ENCODE results near the gene NFATC3.
A peak's percentile ranks its signal among the peaks of the same experiment; 100 is the strongest.
"Not testable (repeated sequence)": the region's sequence is repeated elsewhere in the genome, so short reads cannot be mapped to it uniquely, and the experiment has no call there.

The NFATC3 gene

GRCh38 chr16:68120496-68120895, 35.3 kb downstream of the NFATC3 start:
- DNase-seq, result not testable (repeated sequence)

GRCh38 chr16:68126395-68126794, 41.2 kb downstream of the NFATC3 start:
- no peak for DNase-seq

GRCh38 chr16:68128577-68129305, 43.6 kb downstream of the NFATC3 start:
- no peak for DNase-seq

GRCh38 chr16:68130520-68130919, 45.4 kb downstream of the NFATC3 start:
- no peak for DNase-seq

- DNase-seq, result peak; percentile 74
Observed at GRCh38 chr16:68131813-68132706, 46.9 kb downstream of the NFATC3 start.

GRCh38 chr16:68133000-68133399, 47.8 kb downstream of the NFATC3 start:
- peak; percentile 65 for DNase-seq

- DNase-seq, result no peak
Observed at GRCh38 chr16:68134644-68135043, 49.5 kb downstream of the NFATC3 start.

GRCh38 chr16:68136515-68136914, 51.3 kb downstream of the NFATC3 start:
- no peak for DNase-seq

GRCh38 chr16:68144008-68144407, 58.8 kb downstream of the NFATC3 start:
- no peak for DNase-seq

GRCh38 chr16:68146585-68146984, 61.4 kb downstream of the NFATC3 start:
- DNase-seq, result no peak

- DNase-seq, result no peak
Observed at GRCh38 chr16:68147444-68147843, 62.3 kb downstream of the NFATC3 start.

GRCh38 chr16:68149596-68149995, 64.4 kb downstream of the NFATC3 start:
- no peak for DNase-seq

- no peak for DNase-seq
Observed at GRCh38 chr16:68155425-68155824, 70.3 kb downstream of the NFATC3 start.

- DNase-seq, result no peak
Observed at GRCh38 chr16:68162413-68162812, 77.2 kb downstream of the NFATC3 start.

- DNase-seq, result not testable (repeated sequence)
Observed at GRCh38 chr16:68163275-68163674, 78.1 kb downstream of the NFATC3 start.

GRCh38 chr16:68166264-68166663, 81.1 kb downstream of the NFATC3 start:
- no peak for DNase-seq

- DNase-seq, result no peak
Observed at GRCh38 chr16:68179196-68179795, 94.1 kb downstream of the NFATC3 start.

- DNase-seq, result no peak
Observed at GRCh38 chr16:68179855-68180254, 94.7 kb downstream of the NFATC3 start.

GRCh38 chr16:68183046-68183445, 97.9 kb downstream of the NFATC3 start:
- DNase-seq, result no peak

GRCh38 chr16:68186877-68187276, 101.7 kb downstream of the NFATC3 start:
- DNase-seq, result no peak

- no peak for DNase-seq
Observed at GRCh38 chr16:68187505-68187904, 102.3 kb downstream of the NFATC3 start.

GRCh38 chr16:68188170-68188569, 103.0 kb downstream of the NFATC3 start:
- DNase-seq, result no peak

GRCh38 chr16:68190081-68190480, 104.9 kb downstream of the NFATC3 start:
- DNase-seq, result peak; percentile 86
